CD4-positive, alpha-beta memory T cell (primary cell): ENCODE measurements around the gene GJB2. TPM values are rescaled to one million over a fixed set of nuclear protein-coding genes. Genes with fewer than 3 reads are reported as not detected.

Experiments used
- CTCF ChIA-PET: fragments of 350-600 bp; sonication (Branson Sonifier 250); formaldehyde crosslinking; loops from one replicate; lab custom pipeline; 2021; ENCODE audit warnings: inconsistent platforms; ENCODE audit not compliant: partially characterized antibody; lab: Charles Lee
- POLR2A ChIA-PET: fragments of 350-600 bp; sonication (Branson Sonifier 250); formaldehyde crosslinking; loops from one replicate; lab custom pipeline; 2021; ENCODE audit not compliant: partially characterized antibody; lab: Charles Lee
- DNase-seq, 5 donors: peaks; one replicate each; pipeline versions ENCODE4 v3.0.0 to v3.0.0-alpha.2; 2020 to 2022; ENCODE audit warnings: mixed read lengths in 1 of 5
- H3K27ac ChIP-seq: one replicate; pipeline ENCODE4 v1.7.0; 2013; ENCODE audit warnings: low read depth, low read length
- H3K27me3 ChIP-seq: 2 replicates; pipeline ENCODE4 v1.7.0; 2013; ENCODE audit warnings: mild to moderate bottlenecking, low read length, moderate library complexity; ENCODE audit not compliant: insufficient read depth
- H3K36me3 ChIP-seq: 2 replicates; pipeline ENCODE4 v1.7.0; 2013; ENCODE audit warnings: mild to moderate bottlenecking, low read length, moderate library complexity; ENCODE audit not compliant: insufficient read depth
- H3K4me1 ChIP-seq: 2 replicates; pipeline ENCODE4 v1.7.0; 2013; ENCODE audit warnings: mild to moderate bottlenecking, low read length, moderate library complexity; ENCODE audit not compliant: insufficient read depth
- H3K4me3 ChIP-seq, 2 donors: one replicate each; pipeline ENCODE4 v1.7.0; 2013; ENCODE audit warnings: low read length in 2 of 2, mild to moderate bottlenecking in 1 of 2
- H3K9me3 ChIP-seq, 2 donors: one replicate each; pipeline ENCODE4 v1.7.0; 2013; ENCODE audit warnings: low read length in 2 of 2, control low read depth in 1 of 2; ENCODE audit not compliant: control insufficient read depth in 1 of 2
- H3K27ac Mint-ChIP-seq, 7 donors: one replicate each; pipeline ENCODE4 v1.8.0; 2020 to 2021; ENCODE audit warnings: mixed read lengths in 7 of 7, mild to moderate bottlenecking in 6 of 7, inconsistent platforms in 3 of 7, moderate library complexity in 3 of 7
- H3K27me3 Mint-ChIP-seq, 2 donors: one replicate each; pipeline ENCODE4 v1.8.0; 2020 to 2021; ENCODE audit warnings: mixed read lengths in 2 of 2
- H3K36me3 Mint-ChIP-seq, 2 donors: one replicate each; pipeline ENCODE4 v1.8.0; 2020 to 2021; ENCODE audit warnings: mixed read lengths in 2 of 2, inconsistent platforms in 1 of 2, mild to moderate bottlenecking in 1 of 2
- H3K4me1 Mint-ChIP-seq, 4 donors: one replicate each; pipeline ENCODE4 v1.8.0; 2020 to 2021; ENCODE audit warnings: mixed read lengths in 4 of 4, mild to moderate bottlenecking in 1 of 4
- H3K4me3 Mint-ChIP-seq, 8 donors: one replicate each; pipeline ENCODE4 v1.8.0; 2020 to 2021; ENCODE audit warnings: mixed read lengths in 8 of 8, mild to moderate bottlenecking in 7 of 8, moderate library complexity in 6 of 8, inconsistent platforms in 3 of 8
- H3K9me3 Mint-ChIP-seq, 8 donors: one replicate each; pipeline ENCODE4 v1.8.0; 2020 to 2021; ENCODE audit warnings: mixed read lengths in 8 of 8, mild to moderate bottlenecking in 5 of 8, inconsistent platforms in 3 of 8, moderate library complexity in 1 of 8
- intact Hi-C: fragments of 100-400 bp; cut with micrococcal nuclease; formaldehyde crosslinking; loops from one replicate; pipeline ENCODE4 v1.15.1; 2023
- polyA plus RNA-seq, 2 donors: library from polyadenylated mRNA; unstranded; fragments of 300-500 nt; fragmentation: Illumina TruSeq; gene quantifications; one replicate each; pipeline ENCODE4 v1.2.3, GENCODE V29; 2021
- total RNA-seq, 2 experiments: library from RNA; stranded (reverse); gene quantifications; one replicate each; pipeline ENCODE4 v1.2.3, GENCODE V29; 2021

The GJB2 gene
- total and polyA plus RNA-seq, 4 experiments from 2014 or later, result not detected

- Mint-ChIP-seq H3K4me1 (no peaks in the 10 kb centered on the region), H3K4me3 (no peak overlapping the region), H3K27ac (no peak overlapping the region), H3K36me3 (no peaks in the 10 kb centered on the region), H3K9me3 (peaks cover 0 to 2% (median 0%) of the 10 kb centered on the region in 8 donors), H3K27me3 (peaks cover 21 to 25% of the 10 kb centered on the region in 2 donors)
- H3K36me3 ChIP-seq, result no peaks in the 10 kb centered on the region
- no peak overlapping the region for H3K27ac ChIP-seq
- H3K4me1 ChIP-seq, result no peaks in the 10 kb centered on the region
- no peaks in the 10 kb centered on the region for H3K9me3 ChIP-seq
- no peak for DNase-seq
- ChIA-PET CTCF (no interaction called here), POLR2A (no interaction called here)
- intact Hi-C loops, result no loop called here
- no peak overlapping the region for H3K4me3 ChIP-seq
- H3K27me3 ChIP-seq, result no peaks in the 10 kb centered on the region
Observed at GRCh38 chr13:20149762-20150161, 43.0 kb downstream of the GJB2 start.

DNA sequence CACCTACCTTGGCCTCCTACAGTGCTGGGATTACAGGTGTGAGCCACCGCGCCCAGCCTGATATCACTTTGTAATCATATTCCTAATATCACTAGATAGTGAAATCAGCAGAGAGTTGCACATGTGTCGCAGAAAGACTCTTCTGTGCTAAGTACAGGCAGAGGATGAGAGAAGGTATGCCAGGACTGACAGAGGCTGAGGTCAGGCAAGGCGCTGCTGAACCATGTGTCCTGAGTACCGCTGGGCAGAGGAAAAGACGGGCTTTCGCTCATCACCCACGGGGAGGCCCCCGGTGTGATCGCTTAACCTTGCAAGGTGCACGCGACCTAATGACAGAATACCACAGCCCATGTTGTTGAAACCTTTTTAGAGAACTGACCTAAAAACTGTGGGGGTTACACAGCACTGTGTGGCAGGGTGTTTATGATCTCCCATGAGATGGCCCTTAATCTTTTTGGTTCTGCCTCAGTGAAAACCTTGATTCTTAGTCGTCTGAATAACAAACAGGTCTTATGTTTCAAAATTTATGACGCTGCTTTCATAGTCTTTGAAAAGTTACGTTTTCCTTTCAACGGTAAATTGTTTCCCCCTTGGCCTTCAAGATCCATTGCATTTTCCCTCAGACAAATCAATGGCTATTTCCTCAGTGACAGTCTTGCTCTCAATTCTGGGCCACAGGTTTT is 44.1 kb downstream of the GJB2 start:
- H3K27ac ChIP-seq, result no peak overlapping the region
- H3K9me3 Mint-ChIP-seq, result peaks cover 0 to 2% (median 0%) of the 10 kb centered on the region in 8 donors
- H3K36me3 ChIP-seq, result no peaks in the 10 kb centered on the region
- POLR2A ChIA-PET, result no interaction called here
- CTCF ChIA-PET, result no interaction called here
- no peak overlapping the region for H3K4me3 ChIP-seq
- no peaks in the 10 kb centered on the region for H3K4me1 Mint-ChIP-seq
- no peaks in the 10 kb centered on the region for H3K9me3 ChIP-seq
- peaks cover 26 to 27% of the 10 kb centered on the region in 2 donors for H3K27me3 Mint-ChIP-seq
- H3K4me3 Mint-ChIP-seq, result no peak overlapping the region
- no peaks in the 10 kb centered on the region for H3K36me3 Mint-ChIP-seq
- no peaks in the 10 kb centered on the region for H3K27me3 ChIP-seq
- no peaks in the 10 kb centered on the region for H3K4me1 ChIP-seq
- intact Hi-C loops, result no loop called here
- no peak overlapping the region for H3K27ac Mint-ChIP-seq
- DNase-seq, result no peak

DNA sequence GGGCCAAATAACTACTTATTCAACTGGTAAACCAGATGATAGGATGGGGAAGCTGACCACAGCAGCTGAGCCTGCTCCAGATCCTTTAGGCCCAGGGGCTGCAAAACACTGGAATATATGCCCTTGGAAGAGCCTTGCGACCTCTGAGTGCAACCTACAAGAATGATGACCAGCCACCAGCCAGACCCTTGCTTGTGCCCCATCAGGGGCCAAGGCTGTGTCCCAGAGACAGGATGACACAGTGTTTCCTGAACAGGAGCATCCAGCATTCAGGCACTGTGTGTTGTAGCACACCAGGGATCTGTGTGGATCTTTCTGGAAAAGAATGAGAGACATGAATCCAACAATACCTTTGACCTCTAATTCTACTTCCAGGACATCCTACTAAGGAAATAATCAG is 46.4 kb downstream of the GJB2 start:
- H3K27me3 Mint-ChIP-seq, result peaks cover 28 to 38% of the 10 kb centered on the region in 2 donors

DNA sequence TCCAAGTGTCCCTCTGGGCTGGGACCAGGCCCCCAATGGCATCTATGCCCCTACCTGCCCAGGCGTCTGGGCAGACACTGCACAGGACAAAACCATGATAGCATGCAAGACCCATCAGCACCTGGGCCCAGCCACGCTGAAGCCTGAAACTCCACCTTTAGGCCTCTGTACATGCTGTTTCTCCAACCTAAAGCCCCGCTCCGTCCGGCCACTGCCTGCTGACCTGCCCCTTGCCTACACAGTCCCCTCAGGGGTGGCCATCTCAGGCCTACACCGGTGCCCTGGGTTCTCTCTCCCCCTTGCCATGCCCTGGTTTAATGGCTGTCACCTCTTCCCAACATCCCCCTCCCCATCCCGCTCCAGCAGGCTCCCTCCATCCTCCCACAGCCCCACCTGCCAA is 47.2 kb downstream of the GJB2 start:
- Histone ChIP-seq H3K4me3 (no peak overlapping the region), H3K9me3 (no peaks in the 10 kb centered on the region), H3K27ac (no peak overlapping the region), H3K4me1 (no peaks in the 10 kb centered on the region), H3K36me3 (no peaks in the 10 kb centered on the region), H3K27me3 (no peaks in the 10 kb centered on the region)
- Mint-ChIP-seq H3K9me3 (peaks cover 0 to 1% (median 0%) of the 10 kb centered on the region in 8 donors), H3K27me3 (peaks cover 35 to 42% of the 10 kb centered on the region in 2 donors), H3K4me1 (peaks cover 0 to 6% (median 1%) of the 10 kb centered on the region in 4 donors), H3K36me3 (no peaks in the 10 kb centered on the region), H3K27ac (no peak overlapping the region), H3K4me3 (no peak overlapping the region)
- DNase-seq, result no peak
- intact Hi-C loops, result no loop called here
- CTCF ChIA-PET, result no interaction called here
- POLR2A ChIA-PET, result no interaction called here

More for the DNA sequence above, 46.4 kb downstream of the GJB2 start:
- H3K27ac ChIP-seq, result no peak overlapping the region
- H3K4me1 ChIP-seq, result no peaks in the 10 kb centered on the region
- H3K4me3 Mint-ChIP-seq, result no peak overlapping the region
- no peaks in the 10 kb centered on the region for H3K36me3 ChIP-seq
- no peaks in the 10 kb centered on the region for H3K36me3 Mint-ChIP-seq
- intact Hi-C loops, result no loop called here
- no peak overlapping the region for H3K27ac Mint-ChIP-seq
- ChIA-PET POLR2A (no interaction called here), CTCF (interaction anchor here (1.5 kb wide), 1 partner anchor 19 kb away, joined by 3 read pairs; no protein-coding TSS in a partner anchor)
- peaks cover 0 to 5% (median 1%) of the 10 kb centered on the region in 4 donors for H3K4me1 Mint-ChIP-seq
- DNase-seq, result no peak
- no peaks in the 10 kb centered on the region for H3K27me3 ChIP-seq
- H3K9me3 ChIP-seq, result no peaks in the 10 kb centered on the region
- H3K9me3 Mint-ChIP-seq, result peaks cover 0 to 1% (median 0%) of the 10 kb centered on the region in 8 donors
- H3K4me3 ChIP-seq, result no peak overlapping the region

DNA sequence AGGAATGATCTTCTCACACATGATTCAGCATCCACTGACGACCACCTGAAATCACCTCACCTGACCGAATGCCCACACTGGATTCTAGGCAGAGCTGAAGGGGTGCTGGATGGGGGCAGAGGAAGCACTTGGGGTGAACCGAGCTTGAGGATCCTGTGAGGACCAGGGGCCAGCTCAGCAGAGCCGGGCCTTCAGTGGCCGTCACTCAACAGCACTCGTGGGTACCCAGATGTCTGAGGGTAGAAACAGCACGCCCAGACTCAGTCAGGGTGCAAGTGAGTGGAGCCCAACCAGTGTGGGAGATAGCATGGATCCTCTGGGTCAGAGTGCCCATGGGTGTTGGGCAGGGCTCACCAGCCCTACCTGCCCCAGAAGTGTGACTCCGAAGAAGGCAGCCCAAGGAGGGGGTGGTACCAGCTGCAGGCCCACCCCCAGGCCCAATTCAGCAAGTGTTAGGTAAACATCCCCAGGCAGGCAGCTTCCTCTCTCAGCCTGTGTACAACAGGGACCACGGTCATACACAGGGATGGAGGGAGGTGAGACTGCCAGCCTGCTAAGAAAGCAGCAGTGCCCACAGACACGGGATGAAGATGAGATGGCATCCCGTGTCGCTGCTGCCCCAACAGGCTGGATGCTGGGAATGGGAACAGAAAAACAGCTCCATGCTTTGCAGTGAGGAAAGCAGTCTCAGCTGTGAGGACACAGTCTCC is 48.4 kb downstream of the GJB2 start:
- Mint-ChIP-seq H3K27me3 (peaks cover 36 to 45% of the 10 kb centered on the region in 2 donors), H3K36me3 (no peaks in the 10 kb centered on the region), H3K4me3 (no peak overlapping the region), H3K4me1 (peaks cover 0 to 6% (median 1%) of the 10 kb centered on the region in 4 donors), H3K9me3 (peaks cover 0 to 1% (median 0%) of the 10 kb centered on the region in 8 donors), H3K27ac (no peak overlapping the region)
- intact Hi-C loops, result no loop called here
- no peak for DNase-seq
- Histone ChIP-seq H3K27ac (no peak overlapping the region), H3K4me1 (no peaks in the 10 kb centered on the region), H3K4me3 (no peak overlapping the region), H3K9me3 (no peaks in the 10 kb centered on the region), H3K36me3 (no peaks in the 10 kb centered on the region), H3K27me3 (no peaks in the 10 kb centered on the region)
- POLR2A ChIA-PET, result no interaction called here
- CTCF ChIA-PET, result interaction anchor here (1.1 kb wide), 1 partner anchor 18 kb away, joined by 5 read pairs; no protein-coding TSS in a partner anchor

- H3K4me1 ChIP-seq, result no peaks in the 10 kb centered on the region
- no peak overlapping the region for H3K27ac ChIP-seq
- intact Hi-C loops, result no loop called here
- ChIA-PET CTCF (no interaction called here), POLR2A (no interaction called here)
- Mint-ChIP-seq H3K4me1 (peaks cover 0 to 6% (median 1%) of the 10 kb centered on the region in 4 donors), H3K36me3 (no peaks in the 10 kb centered on the region), H3K27ac (no peak overlapping the region), H3K27me3 (peaks cover 37 to 50% of the 10 kb centered on the region in 2 donors), H3K9me3 (peaks cover 0 to 1% (median 0%) of the 10 kb centered on the region in 8 donors), H3K4me3 (peak overlapping the region in 2 of 8 donors; percentile 42 to 48)
- H3K4me3 ChIP-seq, result no peak overlapping the region
- no peaks in the 10 kb centered on the region for H3K27me3 ChIP-seq
- DNase-seq, result no peak
- no peaks in the 10 kb centered on the region for H3K36me3 ChIP-seq
- no peaks in the 10 kb centered on the region for H3K9me3 ChIP-seq
Observed at GRCh38 chr13:20142927-20143480, 49.7 kb downstream of the GJB2 start.
